HEK293T (cell line): ENCODE results near the gene PEX14.

Source experiments
- ARNT ChIP-seq: fragments of 450-650 bp; IDR thresholded peaks from 2 replicates; pipeline ENCODE4 v1.6.1; 2017; ENCODE audit warnings: mild to moderate bottlenecking
- BHLHE40 ChIP-seq: fragments of 450-650 bp; IDR thresholded peaks from 2 replicates; pipeline ENCODE4 v1.6.1; 2016; ENCODE audit warnings: mild to moderate bottlenecking, moderate library complexity, borderline replicate concordance
- FOXA1 ChIP-seq: fragments of 450-650 bp; IDR thresholded peaks from 2 replicates; pipeline ENCODE4 v1.6.1; 2016; ENCODE audit warnings: mild to moderate bottlenecking
- FOXK2 ChIP-seq: fragments of 450-650 bp; IDR thresholded peaks from 2 replicates; pipeline ENCODE4 v1.6.1; 2016; ENCODE audit warnings: mild to moderate bottlenecking
- FOXM1 ChIP-seq: fragments of 450-650 bp; IDR thresholded peaks from 2 replicates; pipeline ENCODE4 v1.6.1; 2017; ENCODE audit warnings: mild to moderate bottlenecking, borderline replicate concordance
- HDGF ChIP-seq: fragments of 450-650 bp; IDR thresholded peaks from 2 replicates; pipeline ENCODE4 v1.6.1; 2017; ENCODE audit warnings: antibody characterized with exemption, borderline replicate concordance
- L3MBTL2 ChIP-seq: fragments of 450-650 bp; conservative IDR thresholded peaks from 2 replicates; pipeline ENCODE4 v1.6.1; 2016; ENCODE audit warnings: mild to moderate bottlenecking
- NFRKB ChIP-seq: fragments of 450-650 bp; IDR thresholded peaks from 2 replicates; pipeline ENCODE4 v1.6.1; 2016; ENCODE audit warnings: mild to moderate bottlenecking, moderate library complexity
- SUZ12 ChIP-seq: fragments of 450-650 bp; IDR thresholded peaks from 2 replicates; pipeline ENCODE4 v1.6.1; 2016; ENCODE audit warnings: mild to moderate bottlenecking
- TARDBP ChIP-seq: fragments of 450-650 bp; IDR thresholded peaks from 2 replicates; pipeline ENCODE4 v1.6.1; 2016
- ZNF384 ChIP-seq: fragments of 450-650 bp; IDR thresholded peaks from 2 replicates; pipeline ENCODE4 v1.6.1; 2016

- no peak for TF ChIP-seq NFRKB
- TF ChIP-seq FOXK2, result no peak
- no peak for TF ChIP-seq ARNT
- TF ChIP-seq BHLHE40, result no peak
- TF ChIP-seq ZNF384, result no peak
- TF ChIP-seq SUZ12, result no peak
- TF ChIP-seq FOXA1, result no peak
- no peak for TF ChIP-seq TARDBP
- no peak for TF ChIP-seq L3MBTL2
- TF ChIP-seq FOXM1, result no peak
- TF ChIP-seq HDGF, result no peak
Observed at GRCh38 chr1:10677491-10678391, 203.0 kb downstream of the PEX14 start.
